Measurements from ENCODE around the gene TRPM2.

GRCh38 chr21:44329086-44329889 lies 24.1 kb upstream of the TRPM2 start:
- TF ChIP-seq POLR2A (IDR thresholded peaks at IDR 0.05) = no peak
- TF ChIP-seq, protein P1, sequence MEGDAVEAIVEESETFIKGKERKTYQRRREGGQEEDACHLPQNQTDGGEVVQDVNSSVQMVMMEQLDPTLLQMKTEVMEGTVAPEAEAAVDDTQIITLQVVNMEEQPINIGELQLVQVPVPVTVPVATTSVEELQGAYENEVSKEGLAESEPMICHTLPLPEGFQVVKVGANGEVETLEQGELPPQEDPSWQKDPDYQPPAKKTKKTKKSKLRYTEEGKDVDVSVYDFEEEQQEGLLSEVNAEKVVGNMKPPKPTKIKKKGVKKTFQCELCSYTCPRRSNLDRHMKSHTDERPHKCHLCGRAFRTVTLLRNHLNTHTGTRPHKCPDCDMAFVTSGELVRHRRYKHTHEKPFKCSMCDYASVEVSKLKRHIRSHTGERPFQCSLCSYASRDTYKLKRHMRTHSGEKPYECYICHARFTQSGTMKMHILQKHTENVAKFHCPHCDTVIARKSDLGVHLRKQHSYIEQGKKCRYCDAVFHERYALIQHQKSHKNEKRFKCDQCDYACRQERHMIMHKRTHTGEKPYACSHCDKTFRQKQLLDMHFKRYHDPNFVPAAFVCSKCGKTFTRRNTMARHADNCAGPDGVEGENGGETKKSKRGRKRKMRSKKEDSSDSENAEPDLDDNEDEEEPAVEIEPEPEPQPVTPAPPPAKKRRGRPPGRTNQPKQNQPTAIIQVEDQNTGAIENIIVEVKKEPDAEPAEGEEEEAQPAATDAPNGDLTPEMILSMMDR (IDR thresholded peaks at IDR 0.05) = no peak

All from prostate gland (tissue), 2 donors.